Karpas-422 (cell line): Measurements from ENCODE around the gene C15orf62. TPM values are rescaled to one million over a fixed set of nuclear protein-coding genes. Genes with fewer than 3 reads are reported as not detected.

Experiments
- DNase-seq: peaks from one replicate; pipeline ENCODE4 v3.0.0-alpha.2; 2015
- H2AFZ ChIP-seq: fragments of 200-600 bp; sonication (generic); 2 replicates; pipeline ENCODE4 v1.6.1; 2014; ENCODE audit warnings: antibody characterized with exemption, low read length, mixed read lengths
- H3K27ac ChIP-seq: fragments of 200-600 bp; sonication (generic); 2 replicates; pipeline ENCODE4 v1.5.1; 2014; ENCODE audit warnings: mild to moderate bottlenecking, low read length, moderate library complexity
- H3K27me3 ChIP-seq: fragments of 200-600 bp; sonication (generic); 2 replicates; pipeline ENCODE4 v1.6.1; 2014; ENCODE audit warnings: low read length, mixed read lengths
- H3K36me3 ChIP-seq: fragments of 200-600 bp; sonication (generic); 2 replicates; pipeline ENCODE4 v1.6.1; 2014; ENCODE audit warnings: low read length, mixed read lengths; ENCODE audit not compliant: insufficient read depth
- H3K4me1 ChIP-seq: fragments of 200-600 bp; sonication (generic); 2 replicates; pipeline ENCODE4 v1.6.1; 2014; ENCODE audit warnings: mild to moderate bottlenecking, low read length, mixed read lengths
- H3K4me2 ChIP-seq: fragments of 200-600 bp; sonication (generic); 2 replicates; pipeline ENCODE4 v1.6.1; 2014; ENCODE audit warnings: low read length, low read depth, mild to moderate bottlenecking; ENCODE audit not compliant: poor library complexity, severe bottlenecking
- H3K4me3 ChIP-seq: fragments of 200-600 bp; sonication (generic); 2 replicates; pipeline ENCODE4 v1.5.1; 2014; ENCODE audit warnings: mild to moderate bottlenecking, antibody characterized with exemption, low read length, mixed read lengths
- H3K79me2 ChIP-seq: fragments of 200-600 bp; sonication (generic); 2 replicates; pipeline ENCODE4 v1.6.1; 2014; ENCODE audit warnings: mild to moderate bottlenecking, low read length, mixed read lengths
- H3K9ac ChIP-seq: fragments of 200-600 bp; sonication (generic); 2 replicates; pipeline ENCODE4 v1.6.0; 2014; ENCODE audit warnings: low read length
- H3K9me2 ChIP-seq: fragments of 200-600 bp; sonication (generic), shearing (Covaris generic); replicated peaks from 2 replicates; pipeline ENCODE4 v1.6.0; 2014; ENCODE audit warnings: mild to moderate bottlenecking, low read length, moderate library complexity; ENCODE audit not compliant: insufficient read depth
- H3K9me3 ChIP-seq: fragments of 300-700, 200-600 bp; sonication (generic); 2 replicates; pipeline ENCODE4 v1.6.1; 2014; ENCODE audit warnings: low read length, mixed read lengths
- H4K20me1 ChIP-seq: fragments of 200-600 bp; sonication (generic); 2 replicates; pipeline ENCODE4 v1.6.1; 2014; ENCODE audit warnings: mild to moderate bottlenecking, antibody characterized with exemption, low read length, low read depth; ENCODE audit not compliant: insufficient read depth
- total RNA-seq: library from RNA; depleted of rRNA; stranded (reverse); fragments of >200 nt; shearing (Covaris generic); gene quantifications from 2 replicates; pipeline ENCODE4 v1.2.3, GENCODE V29; 2014; ENCODE audit warnings: low replicate concordance

C15orf62 gene
- total RNA-seq, 1 experiment from 2014 or later, result 2.4 TPM

GRCh38 chr15:40739047-40739446 is 30.7 kb upstream of the C15orf62 start:
- H4K20me1 ChIP-seq, result no peaks in the 10 kb centered on the region
- no peak overlapping the region for H3K4me3 ChIP-seq
- peaks cover 23% of the 10 kb centered on the region for H3K36me3 ChIP-seq
- H2AFZ ChIP-seq, result no peak overlapping the region
- no peaks in the 10 kb centered on the region for H3K27me3 ChIP-seq
- H3K9ac ChIP-seq, result no peak overlapping the region
- H3K4me1 ChIP-seq, result no peaks in the 10 kb centered on the region
- no peak overlapping the region for H3K4me2 ChIP-seq
- DNase-seq, result no peak
- no peaks in the 10 kb centered on the region for H3K9me3 ChIP-seq
- no peak overlapping the region for H3K27ac ChIP-seq
- H3K9me2 ChIP-seq, result no peaks in the 10 kb centered on the region
- no peaks in the 10 kb centered on the region for H3K79me2 ChIP-seq

- H3K27me3 ChIP-seq, result no peaks in the 10 kb centered on the region
- DNase-seq, result no peak
- H3K4me2 ChIP-seq, result no peak overlapping the region
- no peak overlapping the region for H2AFZ ChIP-seq
- no peaks in the 10 kb centered on the region for H3K79me2 ChIP-seq
- no peaks in the 10 kb centered on the region for H3K4me1 ChIP-seq
- H3K27ac ChIP-seq, result no peak overlapping the region
- no peaks in the 10 kb centered on the region for H4K20me1 ChIP-seq
- no peak overlapping the region for H3K9ac ChIP-seq
- H3K9me2 ChIP-seq, result no peaks in the 10 kb centered on the region
- peaks cover 19% of the 10 kb centered on the region for H3K36me3 ChIP-seq
- H3K4me3 ChIP-seq, result no peak overlapping the region
- no peaks in the 10 kb centered on the region for H3K9me3 ChIP-seq
These were observed 29.9 kb upstream of the C15orf62 start for GRCh38 chr15:40739854-40740253.

DNA sequence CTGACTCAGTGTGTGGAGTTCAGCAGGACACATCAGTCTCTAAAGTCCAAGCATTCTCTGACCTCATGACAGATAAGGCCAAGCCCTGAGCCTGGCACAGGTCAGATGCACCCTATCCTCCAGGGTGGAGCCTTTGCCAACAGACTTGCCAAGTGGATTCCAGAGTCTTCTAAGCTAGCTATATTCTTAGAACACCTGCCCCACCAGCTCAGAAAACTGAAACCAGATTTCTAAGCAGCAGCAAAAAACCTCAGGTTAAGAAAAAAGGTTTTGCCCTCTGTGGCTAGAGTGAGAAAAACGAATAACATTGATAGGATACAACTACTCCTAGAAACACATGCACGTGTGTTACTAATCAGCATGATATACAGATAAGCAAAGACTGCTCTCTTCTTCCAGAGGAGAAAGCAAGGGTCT is 26.3 kb upstream of the C15orf62 start:
- no peak overlapping the region for H2AFZ ChIP-seq
- no peaks in the 10 kb centered on the region for H3K79me2 ChIP-seq
- no peak overlapping the region for H3K4me3 ChIP-seq
- no peaks in the 10 kb centered on the region for H4K20me1 ChIP-seq
- no peaks in the 10 kb centered on the region for H3K9me3 ChIP-seq
- DNase-seq, result no peak
- no peak overlapping the region for H3K9ac ChIP-seq
- no peaks in the 10 kb centered on the region for H3K9me2 ChIP-seq
- no peak overlapping the region for H3K27ac ChIP-seq
- peaks cover 17% of the 10 kb centered on the region for H3K4me1 ChIP-seq
- no peaks in the 10 kb centered on the region for H3K27me3 ChIP-seq
- H3K4me2 ChIP-seq, result no peak overlapping the region
- peaks cover 9% of the 10 kb centered on the region; the same call in 1 of the 2 replicates for H3K36me3 ChIP-seq

DNA sequence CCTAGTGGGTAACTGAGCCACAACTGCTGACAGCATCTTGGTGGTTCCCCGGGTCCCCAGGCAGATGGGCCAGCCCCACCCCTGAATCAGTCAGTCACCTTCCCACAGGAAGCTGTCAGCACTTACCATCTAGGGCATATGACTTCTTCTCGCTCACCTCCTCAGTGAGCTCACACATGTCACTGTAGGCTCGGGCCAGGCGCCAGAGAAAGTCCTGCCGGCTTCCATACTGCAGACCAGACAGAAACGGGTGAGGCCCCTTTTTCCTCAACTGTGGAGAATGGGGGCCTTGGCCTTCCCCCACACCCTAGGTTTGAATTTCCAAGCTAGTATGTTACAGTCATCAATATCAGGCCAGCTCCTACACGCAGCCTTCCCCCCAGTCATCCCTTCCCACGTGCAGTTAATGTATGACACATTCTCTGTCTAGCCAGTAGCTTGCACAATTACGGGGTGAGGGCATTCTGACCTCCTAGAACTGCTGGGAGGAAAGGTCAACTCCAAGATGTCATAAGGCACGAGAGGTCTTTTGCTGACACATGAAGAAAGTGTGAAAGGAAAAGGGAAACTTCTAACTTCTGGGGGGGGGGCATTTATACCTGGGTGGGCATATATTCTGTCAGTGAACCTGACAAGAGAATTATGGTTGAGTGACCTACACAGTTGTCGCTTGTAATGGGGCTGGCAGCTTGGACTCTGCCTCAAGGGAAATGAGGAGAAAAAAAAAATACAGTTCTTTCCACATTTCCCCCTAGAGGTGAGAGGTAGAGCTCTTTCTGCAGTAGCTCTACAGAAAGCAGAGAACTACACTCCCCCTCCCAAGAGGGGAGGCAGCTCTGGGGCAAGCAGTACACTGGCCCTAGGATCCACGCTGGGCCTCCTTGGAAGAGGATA is 25.6 kb upstream of the C15orf62 start:
- H3K9me3 ChIP-seq, result no peaks in the 10 kb centered on the region
- peaks cover 4% of the 10 kb centered on the region; the same call in 1 of the 2 replicates for H3K36me3 ChIP-seq
- no peak overlapping the region for H3K9ac ChIP-seq
- peaks cover 17% of the 10 kb centered on the region for H3K4me1 ChIP-seq
- no peak overlapping the region for H3K4me3 ChIP-seq
- H3K79me2 ChIP-seq, result no peaks in the 10 kb centered on the region
- no peak overlapping the region for H3K27ac ChIP-seq
- H3K9me2 ChIP-seq, result no peaks in the 10 kb centered on the region
- H2AFZ ChIP-seq, result no peak overlapping the region
- peak; percentile 53 for DNase-seq
- H4K20me1 ChIP-seq, result no peaks in the 10 kb centered on the region
- no peaks in the 10 kb centered on the region for H3K27me3 ChIP-seq
- H3K4me2 ChIP-seq, result no peak overlapping the region

DNA sequence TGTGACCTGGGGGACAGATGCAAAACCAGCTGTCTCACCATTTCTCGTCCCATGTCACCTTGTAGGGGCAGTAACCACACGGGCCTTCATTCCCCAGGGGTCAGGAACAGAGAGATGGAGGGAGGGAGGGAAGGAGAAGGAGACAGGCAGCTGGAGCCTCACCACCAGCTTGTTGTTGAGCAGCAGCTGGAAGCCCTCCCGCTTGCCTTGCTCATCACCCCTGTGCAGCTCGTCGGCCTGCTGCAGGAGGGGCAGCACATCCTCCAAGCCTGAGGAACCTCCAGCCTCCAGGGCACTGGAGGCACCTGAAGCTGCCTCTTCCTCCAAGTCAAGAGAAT is 25.0 kb upstream of the C15orf62 start:
- Histone ChIP-seq H4K20me1 (no peaks in the 10 kb centered on the region), H3K79me2 (no peaks in the 10 kb centered on the region), H3K27me3 (no peaks in the 10 kb centered on the region), H3K4me2 (no peak overlapping the region), H2AFZ (no peak overlapping the region), H3K9ac (no peak overlapping the region), H3K4me3 (no peak overlapping the region), H3K9me3 (no peaks in the 10 kb centered on the region), H3K27ac (no peak overlapping the region), H3K36me3 (peaks cover 5% of the 10 kb centered on the region; the same call in 1 of the 2 replicates), H3K4me1 (peaks cover 17% of the 10 kb centered on the region), H3K9me2 (no peaks in the 10 kb centered on the region)
- no peak for DNase-seq

GRCh38 chr15:40746916-40747418 is 22.8 kb upstream of the C15orf62 start:
- no peaks in the 10 kb centered on the region for H3K9me3 ChIP-seq
- DNase-seq, result no peak
- H3K27ac ChIP-seq, result peak overlapping the region; percentile 56
- no peaks in the 10 kb centered on the region for H4K20me1 ChIP-seq
- H3K79me2 ChIP-seq, result peaks cover 11% of the 10 kb centered on the region
- H3K27me3 ChIP-seq, result no peaks in the 10 kb centered on the region
- H3K9ac ChIP-seq, result peak overlapping the region; percentile 21; the same call in 1 of the 2 replicates
- no peak overlapping the region for H2AFZ ChIP-seq
- H3K36me3 ChIP-seq, result peaks cover 5% of the 10 kb centered on the region; the same call in 1 of the 2 replicates
- H3K4me1 ChIP-seq, result peaks cover 17% of the 10 kb centered on the region
- H3K9me2 ChIP-seq, result no peaks in the 10 kb centered on the region
- H3K4me3 ChIP-seq, result no peak overlapping the region
- no peak overlapping the region for H3K4me2 ChIP-seq

GRCh38 chr15:40747685-40748631 is 21.8 kb upstream of the C15orf62 start:
- Histone ChIP-seq H4K20me1 (no peaks in the 10 kb centered on the region), H3K27me3 (no peaks in the 10 kb centered on the region), H3K27ac (peak overlapping the region; percentile 56), H3K4me3 (no peak overlapping the region), H3K4me2 (no peak overlapping the region), H3K79me2 (peaks cover 21% of the 10 kb centered on the region), H3K4me1 (peaks cover 26% of the 10 kb centered on the region), H3K9me2 (no peaks in the 10 kb centered on the region), H3K36me3 (peaks cover 5% of the 10 kb centered on the region; the same call in 1 of the 2 replicates), H2AFZ (no peak overlapping the region), H3K9ac (0 out of 2 replicates have a peak overlapping the region, but pooled peaks have one; percentile 21), H3K9me3 (no peaks in the 10 kb centered on the region)
- no peak for DNase-seq
